GM19023 (cell line): ENCODE results near the gene ZNF804A.
"Not testable (repeated sequence)": the region's sequence is repeated elsewhere in the genome, so short reads cannot be mapped to it uniquely, and the experiment has no call there.

ENCODE experiments used
- ATAC-seq: cut with Tn5 transposase; IDR thresholded peaks from one replicate; pipeline ENCODE4 v1.9.1; 2021; ENCODE audit warnings: mild to moderate bottlenecking, moderate library complexity; ENCODE audit not compliant: unreplicated experiment

Gene ZNF804A

GRCh38 chr2:184698476-184698875 lies 100.1 kb downstream of the ZNF804A start:
- no peak for ATAC-seq

DNA sequence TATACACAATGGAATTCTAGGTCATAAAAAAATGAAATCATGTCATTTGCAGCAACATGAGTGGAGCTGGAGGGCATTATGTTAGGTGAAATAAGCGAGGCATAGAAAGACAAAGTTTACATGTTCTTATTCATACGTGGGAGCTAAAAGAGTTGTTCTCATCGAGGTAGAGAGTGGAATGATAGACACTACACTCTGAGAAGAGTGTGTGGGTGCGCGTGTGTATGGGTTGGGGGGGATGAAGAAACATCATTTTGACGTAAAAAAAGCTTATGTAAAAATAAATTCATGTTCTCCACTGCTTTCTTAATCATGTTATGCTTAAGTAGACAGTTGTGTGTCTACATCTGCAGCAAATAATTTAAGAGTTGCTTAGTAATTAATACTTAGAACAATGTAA lies 123.6 kb downstream of the ZNF804A start:
- no peak for ATAC-seq

GRCh38 chr2:184727813-184728212 lies 129.5 kb downstream of the ZNF804A start:
- ATAC-seq: no peak

DNA sequence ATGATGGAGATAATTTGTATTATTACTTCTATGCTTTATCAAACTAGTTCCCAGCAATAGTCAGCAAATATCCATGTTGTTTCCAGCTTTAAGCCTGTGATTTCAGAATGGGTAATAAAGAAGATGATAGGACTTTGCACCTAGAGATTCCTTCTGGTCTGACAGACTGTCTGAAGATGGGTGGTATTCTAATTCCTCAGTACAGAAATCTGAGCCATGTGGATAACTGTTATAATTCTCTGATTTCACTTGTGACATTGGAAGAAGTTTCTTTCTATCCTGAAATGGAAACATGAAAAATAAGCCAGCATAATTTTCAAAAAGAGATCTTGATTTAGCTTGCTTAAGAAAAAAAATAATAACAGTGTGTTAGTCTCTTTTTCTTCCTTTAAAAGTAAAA lies 130.1 kb downstream of the ZNF804A start:
- no peak for ATAC-seq

DNA sequence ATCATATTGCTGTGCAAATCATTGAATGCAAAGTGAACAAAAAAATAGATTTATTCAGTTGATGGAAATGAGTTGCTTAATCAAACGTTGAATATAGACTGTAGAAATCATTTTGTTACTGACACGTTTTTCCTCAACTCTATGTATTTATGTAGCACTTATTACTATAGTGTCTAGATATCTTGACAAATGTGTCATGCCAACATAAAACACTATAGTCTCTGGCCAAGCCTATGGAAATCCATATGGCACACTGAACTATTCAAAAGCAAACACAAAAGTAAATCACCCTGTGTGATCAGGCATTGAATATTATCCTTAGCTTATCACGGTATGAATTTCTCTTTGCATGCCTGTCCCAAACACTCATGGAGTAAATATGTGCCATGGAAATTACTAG lies 131.3 kb downstream of the ZNF804A start:
- ATAC-seq: no peak

DNA sequence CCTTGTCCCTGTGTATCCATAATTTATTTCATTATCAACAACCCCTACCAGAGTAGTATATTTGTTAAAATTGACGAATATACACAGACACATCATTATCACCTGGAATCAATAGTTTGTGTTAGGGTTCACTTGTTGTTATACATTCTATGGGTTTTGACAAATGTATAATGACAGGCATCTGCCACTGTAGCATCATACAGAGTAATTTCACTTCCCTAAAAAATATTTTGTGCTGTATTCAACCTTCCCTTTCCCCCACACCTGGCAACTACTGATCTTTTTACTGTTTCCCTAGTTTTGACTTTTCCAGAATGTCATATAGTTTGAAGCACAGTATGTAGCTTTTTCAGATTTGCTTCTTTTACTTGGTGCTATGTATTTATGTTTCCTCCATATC lies 132.0 kb downstream of the ZNF804A start:
- no peak for ATAC-seq

- no peak for ATAC-seq
Measured at GRCh38 chr2:184734338-184734737, 136.0 kb downstream of the ZNF804A start.

GRCh38 chr2:184735611-184736010 lies 137.3 kb downstream of the ZNF804A start:
- no peak for ATAC-seq

DNA sequence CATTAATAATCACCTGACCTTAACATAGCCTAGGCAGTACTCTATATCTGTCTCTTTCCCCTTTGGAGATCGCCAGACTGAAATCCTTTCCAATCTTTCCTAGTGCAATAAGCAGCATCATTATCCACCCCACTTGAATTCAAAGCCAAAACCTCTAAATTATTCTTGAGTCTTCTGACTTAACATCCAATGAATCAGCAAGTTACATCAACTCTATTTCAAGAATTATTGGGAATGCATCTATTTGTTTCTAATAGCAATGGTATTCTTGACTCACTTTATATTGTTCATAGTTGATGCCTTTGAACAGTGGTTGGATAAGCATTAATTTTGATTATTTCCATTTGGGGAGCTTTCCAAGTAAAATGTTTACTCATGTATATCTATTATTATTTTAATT lies 144.8 kb downstream of the ZNF804A start:
- no peak for ATAC-seq

DNA sequence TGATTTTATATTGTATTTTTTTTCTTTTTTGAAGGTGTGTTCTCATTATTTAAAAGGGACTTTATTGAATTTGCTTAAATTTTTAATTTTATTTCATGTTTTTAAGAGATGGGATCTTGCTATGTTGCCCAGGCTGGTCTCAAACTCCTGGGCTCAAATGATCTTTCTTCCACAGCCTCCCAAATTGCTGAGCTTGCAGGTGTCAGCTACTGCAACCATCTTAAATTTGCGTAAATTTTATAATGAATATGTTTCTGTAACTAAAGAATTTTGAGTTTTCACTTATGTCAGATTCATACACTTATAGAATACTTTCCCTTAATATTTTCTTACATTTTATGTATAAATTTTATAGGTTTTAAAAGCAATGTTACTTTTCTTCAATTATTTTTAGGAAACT lies 157.8 kb downstream of the ZNF804A start:
- ATAC-seq: no peak

GRCh38 chr2:184756885-184757284 lies 158.6 kb downstream of the ZNF804A start:
- no peak for ATAC-seq

GRCh38 chr2:184759557-184760255 lies 161.4 kb downstream of the ZNF804A start:
- ATAC-seq: not testable (repeated sequence)

- ATAC-seq: no peak
Measured at GRCh38 chr2:184760931-184761330, 162.6 kb downstream of the ZNF804A start.

GRCh38 chr2:184765112-184765895 lies 167.0 kb downstream of the ZNF804A start:
- no peak for ATAC-seq

GRCh38 chr2:184767059-184767458 lies 168.7 kb downstream of the ZNF804A start:
- ATAC-seq: no peak

DNA sequence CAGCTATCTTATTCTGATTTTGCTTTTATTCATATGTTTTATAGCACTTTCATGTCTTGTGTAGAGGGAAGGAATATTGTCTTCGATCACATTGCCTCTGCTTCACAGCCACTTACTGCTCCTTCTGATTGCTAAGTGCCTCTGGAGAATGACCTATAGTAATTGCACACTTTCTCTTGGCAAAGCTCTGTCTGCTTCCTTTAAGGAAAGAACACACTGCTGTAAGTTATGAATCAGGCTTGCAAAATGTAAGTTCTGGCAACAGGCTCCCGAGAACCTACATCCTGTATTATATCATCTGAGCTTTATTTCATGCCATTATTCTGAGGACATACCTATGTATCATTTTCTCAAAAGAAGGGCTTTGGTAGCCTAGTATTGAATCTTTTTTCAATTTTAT lies 170.7 kb downstream of the ZNF804A start:
- no peak for ATAC-seq

DNA sequence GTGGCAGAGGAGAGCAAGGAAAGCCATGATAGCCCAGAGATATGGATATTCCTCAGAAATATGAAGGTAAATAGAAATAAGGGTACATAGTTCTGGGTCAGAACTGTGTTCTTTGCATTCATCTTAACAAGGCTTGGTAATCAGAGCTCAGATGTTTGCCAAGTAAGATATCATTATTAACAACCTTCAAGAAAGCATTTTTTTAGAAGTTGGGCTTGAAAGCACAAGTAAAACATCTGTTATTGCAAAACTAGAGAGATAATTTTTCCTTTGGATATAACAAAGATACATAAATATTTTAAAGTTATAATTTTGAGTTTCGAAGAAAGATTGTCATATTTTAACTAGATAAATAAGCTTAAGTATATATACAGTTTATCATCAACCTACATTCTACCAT lies 171.4 kb downstream of the ZNF804A start:
- ATAC-seq: no peak

- ATAC-seq: no peak
Measured at GRCh38 chr2:184779777-184780176, 181.4 kb downstream of the ZNF804A start.

DNA sequence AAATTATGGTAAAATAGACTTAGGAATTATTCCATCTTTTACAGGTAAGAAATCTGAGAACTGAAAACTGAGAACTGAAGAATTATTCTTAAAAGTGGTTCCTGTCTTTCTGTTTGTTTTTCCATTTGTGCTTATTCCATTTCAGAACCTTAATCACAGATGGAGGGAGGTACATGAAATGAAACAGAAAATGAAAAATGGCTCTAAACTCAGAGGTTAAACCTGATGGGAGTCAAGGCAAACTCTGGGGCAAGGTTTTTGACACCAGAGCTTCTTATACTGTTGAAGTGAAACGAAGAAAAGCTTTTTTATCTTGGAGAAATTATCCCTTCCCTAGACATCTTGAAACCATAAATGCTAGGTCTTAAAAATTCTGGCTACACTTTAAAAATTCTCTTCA lies 182.1 kb downstream of the ZNF804A start:
- no peak for ATAC-seq

- ATAC-seq: no peak
Measured at GRCh38 chr2:184780944-184781343, 182.6 kb downstream of the ZNF804A start.

GRCh38 chr2:184783576-184783975 lies 185.2 kb downstream of the ZNF804A start:
- ATAC-seq: no peak

DNA sequence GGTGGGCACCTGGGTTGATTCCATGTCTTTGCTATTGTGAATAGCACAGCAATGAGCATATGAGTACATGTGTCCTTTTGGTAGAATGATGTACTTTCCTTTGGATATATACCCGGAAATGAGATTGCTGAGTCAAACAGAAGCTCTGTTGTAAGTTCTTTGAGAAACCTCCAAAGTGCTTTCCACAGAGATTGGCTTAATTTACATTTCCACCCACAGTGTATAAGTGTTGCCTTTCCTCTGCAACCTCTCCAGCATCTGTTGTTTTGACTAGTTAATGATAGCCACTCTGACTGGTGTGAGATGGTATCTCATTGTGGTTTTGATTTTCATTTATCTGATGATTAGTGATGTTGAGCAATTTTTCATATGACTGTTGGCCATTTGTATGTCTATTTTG lies 194.8 kb downstream of the ZNF804A start:
- no peak for ATAC-seq
